Measurements from ENCODE around the gene SLC22A4.

DNA sequence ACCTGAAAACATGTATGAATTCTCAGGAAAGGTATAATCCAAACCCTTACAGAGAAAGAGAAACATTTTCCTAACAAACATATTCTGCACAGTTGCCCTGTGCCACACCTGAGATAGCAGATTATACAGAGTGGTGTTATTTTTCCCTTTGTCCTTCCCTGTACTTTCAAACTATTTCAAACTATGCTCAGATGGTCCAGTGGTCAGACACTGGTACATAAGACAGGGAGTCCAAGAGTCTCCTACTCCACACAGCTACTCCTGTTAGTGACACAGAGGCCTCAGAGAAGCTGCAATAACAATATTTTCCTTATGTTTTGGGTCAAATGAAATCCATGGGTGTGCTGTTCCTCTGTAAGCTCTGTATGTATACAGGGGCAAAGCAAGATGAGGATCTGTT, 45.3 kb downstream of the SLC22A4 start:
- TF ChIP-seq, protein P1, sequence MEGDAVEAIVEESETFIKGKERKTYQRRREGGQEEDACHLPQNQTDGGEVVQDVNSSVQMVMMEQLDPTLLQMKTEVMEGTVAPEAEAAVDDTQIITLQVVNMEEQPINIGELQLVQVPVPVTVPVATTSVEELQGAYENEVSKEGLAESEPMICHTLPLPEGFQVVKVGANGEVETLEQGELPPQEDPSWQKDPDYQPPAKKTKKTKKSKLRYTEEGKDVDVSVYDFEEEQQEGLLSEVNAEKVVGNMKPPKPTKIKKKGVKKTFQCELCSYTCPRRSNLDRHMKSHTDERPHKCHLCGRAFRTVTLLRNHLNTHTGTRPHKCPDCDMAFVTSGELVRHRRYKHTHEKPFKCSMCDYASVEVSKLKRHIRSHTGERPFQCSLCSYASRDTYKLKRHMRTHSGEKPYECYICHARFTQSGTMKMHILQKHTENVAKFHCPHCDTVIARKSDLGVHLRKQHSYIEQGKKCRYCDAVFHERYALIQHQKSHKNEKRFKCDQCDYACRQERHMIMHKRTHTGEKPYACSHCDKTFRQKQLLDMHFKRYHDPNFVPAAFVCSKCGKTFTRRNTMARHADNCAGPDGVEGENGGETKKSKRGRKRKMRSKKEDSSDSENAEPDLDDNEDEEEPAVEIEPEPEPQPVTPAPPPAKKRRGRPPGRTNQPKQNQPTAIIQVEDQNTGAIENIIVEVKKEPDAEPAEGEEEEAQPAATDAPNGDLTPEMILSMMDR (IDR thresholded peaks at IDR 0.05; ENCODE audit: poor library complexity, severe bottlenecking) = no peak
- no peak for TF ChIP-seq EP300 (conservative IDR thresholded peaks at IDR 0.05; ENCODE audit: poor library complexity, severe bottlenecking)
- no peak for TF ChIP-seq RAD21 (conservative IDR thresholded peaks at IDR 0.05)
- no peak for TF ChIP-seq POLR2AphosphoS5 (IDR thresholded peaks at IDR 0.05)
- TF ChIP-seq, protein P2, sequence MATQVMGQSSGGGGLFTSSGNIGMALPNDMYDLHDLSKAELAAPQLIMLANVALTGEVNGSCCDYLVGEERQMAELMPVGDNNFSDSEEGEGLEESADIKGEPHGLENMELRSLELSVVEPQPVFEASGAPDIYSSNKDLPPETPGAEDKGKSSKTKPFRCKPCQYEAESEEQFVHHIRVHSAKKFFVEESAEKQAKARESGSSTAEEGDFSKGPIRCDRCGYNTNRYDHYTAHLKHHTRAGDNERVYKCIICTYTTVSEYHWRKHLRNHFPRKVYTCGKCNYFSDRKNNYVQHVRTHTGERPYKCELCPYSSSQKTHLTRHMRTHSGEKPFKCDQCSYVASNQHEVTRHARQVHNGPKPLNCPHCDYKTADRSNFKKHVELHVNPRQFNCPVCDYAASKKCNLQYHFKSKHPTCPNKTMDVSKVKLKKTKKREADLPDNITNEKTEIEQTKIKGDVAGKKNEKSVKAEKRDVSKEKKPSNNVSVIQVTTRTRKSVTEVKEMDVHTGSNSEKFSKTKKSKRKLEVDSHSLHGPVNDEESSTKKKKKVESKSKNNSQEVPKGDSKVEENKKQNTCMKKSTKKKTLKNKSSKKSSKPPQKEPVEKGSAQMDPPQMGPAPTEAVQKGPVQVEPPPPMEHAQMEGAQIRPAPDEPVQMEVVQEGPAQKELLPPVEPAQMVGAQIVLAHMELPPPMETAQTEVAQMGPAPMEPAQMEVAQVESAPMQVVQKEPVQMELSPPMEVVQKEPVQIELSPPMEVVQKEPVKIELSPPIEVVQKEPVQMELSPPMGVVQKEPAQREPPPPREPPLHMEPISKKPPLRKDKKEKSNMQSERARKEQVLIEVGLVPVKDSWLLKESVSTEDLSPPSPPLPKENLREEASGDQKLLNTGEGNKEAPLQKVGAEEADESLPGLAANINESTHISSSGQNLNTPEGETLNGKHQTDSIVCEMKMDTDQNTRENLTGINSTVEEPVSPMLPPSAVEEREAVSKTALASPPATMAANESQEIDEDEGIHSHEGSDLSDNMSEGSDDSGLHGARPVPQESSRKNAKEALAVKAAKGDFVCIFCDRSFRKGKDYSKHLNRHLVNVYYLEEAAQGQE (IDR thresholded peaks at IDR 0.05; ENCODE audit: borderline replicate concordance) = no peak
- no peak for TF ChIP-seq MXI1 (conservative IDR thresholded peaks at IDR 0.05; ENCODE audit: poor library complexity, severe bottlenecking)
- no peak for TF ChIP-seq EZH2 (IDR thresholded peaks at IDR 0.05; ENCODE audit: borderline replicate concordance, insufficient read depth, low read length, poor library complexity, severe bottlenecking)
- TF ChIP-seq SMC3 (conservative IDR thresholded peaks at IDR 0.05; ENCODE audit: poor library complexity) = no peak
